Fibroblast of the aortic adventitia (primary cell): ENCODE data around the gene RASL10A. TPM values are rescaled to one million over a fixed set of nuclear protein-coding genes. Genes with fewer than 3 reads are reported as not detected.
A peak's percentile ranks its signal among the peaks of the same experiment; 100 is the strongest.

ENCODE experiments used
- DNase-seq: peaks from one replicate; pipeline ENCODE4 v3.0.0-alpha.2; 2010; ENCODE audit warnings: low read depth
- H3K4me3 ChIP-seq: 2 replicates; pipeline ENCODE4 v1.5.1; 2011; ENCODE audit warnings: low read depth, mild to moderate bottlenecking, control low read depth, low read length, moderate library complexity
- total RNA-seq: library from RNA; depleted of rRNA; stranded (reverse); fragments of >200 nt; gene quantifications from 2 replicates; pipeline ENCODE4 v1.2.3, GENCODE V29; 2012; ENCODE audit warnings: low replicate concordance
- TF ChIP-seq, protein P1 (sequence below): IDR thresholded peaks from 2 replicates; pipeline ENCODE4 v1.5.1; 2011; ENCODE audit warnings: mild to moderate bottlenecking, low read length, control low read depth, inconsistent platforms; ENCODE audit not compliant: insufficient read depth

The RASL10A gene
- total RNA-seq, 1 donor, result not detected

DNA sequence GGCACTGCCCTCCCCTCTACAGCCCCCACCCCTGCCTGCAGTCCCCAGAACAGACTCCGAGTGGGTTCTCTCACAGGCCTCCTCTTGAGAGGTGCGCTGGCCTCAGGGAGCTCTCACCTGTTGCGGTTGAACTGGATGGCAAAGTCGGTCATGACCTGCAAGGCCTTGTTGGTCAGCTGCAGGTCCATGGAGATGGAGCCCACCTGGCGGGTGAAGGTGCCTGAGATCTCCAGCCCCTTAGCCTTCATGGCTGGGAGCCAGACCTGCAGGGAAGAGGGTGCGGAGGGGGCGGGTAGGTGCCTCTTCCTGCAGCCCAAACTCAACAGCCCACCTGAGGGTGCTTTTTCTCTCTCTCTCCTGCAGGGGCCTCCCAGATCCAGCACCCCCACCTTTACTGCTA is 18.7 kb upstream of the RASL10A start:
- DNase-seq, result no peak
- TF ChIP-seq, protein P1, sequence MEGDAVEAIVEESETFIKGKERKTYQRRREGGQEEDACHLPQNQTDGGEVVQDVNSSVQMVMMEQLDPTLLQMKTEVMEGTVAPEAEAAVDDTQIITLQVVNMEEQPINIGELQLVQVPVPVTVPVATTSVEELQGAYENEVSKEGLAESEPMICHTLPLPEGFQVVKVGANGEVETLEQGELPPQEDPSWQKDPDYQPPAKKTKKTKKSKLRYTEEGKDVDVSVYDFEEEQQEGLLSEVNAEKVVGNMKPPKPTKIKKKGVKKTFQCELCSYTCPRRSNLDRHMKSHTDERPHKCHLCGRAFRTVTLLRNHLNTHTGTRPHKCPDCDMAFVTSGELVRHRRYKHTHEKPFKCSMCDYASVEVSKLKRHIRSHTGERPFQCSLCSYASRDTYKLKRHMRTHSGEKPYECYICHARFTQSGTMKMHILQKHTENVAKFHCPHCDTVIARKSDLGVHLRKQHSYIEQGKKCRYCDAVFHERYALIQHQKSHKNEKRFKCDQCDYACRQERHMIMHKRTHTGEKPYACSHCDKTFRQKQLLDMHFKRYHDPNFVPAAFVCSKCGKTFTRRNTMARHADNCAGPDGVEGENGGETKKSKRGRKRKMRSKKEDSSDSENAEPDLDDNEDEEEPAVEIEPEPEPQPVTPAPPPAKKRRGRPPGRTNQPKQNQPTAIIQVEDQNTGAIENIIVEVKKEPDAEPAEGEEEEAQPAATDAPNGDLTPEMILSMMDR, result no peak
- H3K4me3 ChIP-seq, result no peak overlapping the region

- TF ChIP-seq, protein P1, result no peak
- no peak for DNase-seq
- H3K4me3 ChIP-seq, result no peak overlapping the region
Observed at GRCh38 chr22:29332886-29333496, 17.5 kb upstream of the RASL10A start.

DNA sequence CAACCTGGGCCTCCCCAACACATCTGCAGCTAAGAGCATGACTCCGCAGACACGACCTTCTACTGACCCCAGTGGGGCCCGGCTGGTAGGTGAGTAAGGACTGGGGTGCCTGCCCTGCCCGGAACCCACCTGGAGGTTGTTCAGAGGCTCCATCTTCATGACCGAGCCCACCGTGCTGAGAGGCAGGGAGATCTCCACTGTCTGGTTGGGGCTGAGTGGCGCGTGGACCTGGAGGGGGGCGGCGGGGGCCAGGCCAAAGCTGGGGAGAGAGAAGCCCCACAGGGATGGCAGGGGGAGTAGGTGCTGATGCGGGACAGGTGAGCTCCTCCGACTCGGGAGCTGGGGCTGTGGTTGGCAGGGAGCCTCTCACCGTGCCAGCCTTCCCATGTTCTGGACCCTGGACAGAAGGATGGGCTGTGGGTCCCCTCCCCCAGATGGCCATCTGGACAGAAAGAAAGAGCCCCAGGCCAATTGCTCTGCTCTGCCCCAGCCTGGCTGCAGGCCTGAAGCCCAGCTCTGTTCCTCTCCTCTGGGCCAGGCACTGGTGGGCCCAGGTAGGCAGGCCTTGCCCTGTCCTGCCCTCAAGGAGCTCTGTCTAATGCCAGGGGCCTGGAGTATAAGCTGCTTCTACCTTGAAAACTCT is 16.3 kb upstream of the RASL10A start:
- no peak overlapping the region for H3K4me3 ChIP-seq
- TF ChIP-seq, protein P1, result no peak
- no peak for DNase-seq

- TF ChIP-seq, protein P1, result no peak
- no peak for DNase-seq
- no peak overlapping the region for H3K4me3 ChIP-seq
Observed at GRCh38 chr22:29331213-29331612, 15.7 kb upstream of the RASL10A start.

GRCh38 chr22:29330753-29331152 is 15.3 kb upstream of the RASL10A start:
- TF ChIP-seq, protein P1, result no peak

DNA sequence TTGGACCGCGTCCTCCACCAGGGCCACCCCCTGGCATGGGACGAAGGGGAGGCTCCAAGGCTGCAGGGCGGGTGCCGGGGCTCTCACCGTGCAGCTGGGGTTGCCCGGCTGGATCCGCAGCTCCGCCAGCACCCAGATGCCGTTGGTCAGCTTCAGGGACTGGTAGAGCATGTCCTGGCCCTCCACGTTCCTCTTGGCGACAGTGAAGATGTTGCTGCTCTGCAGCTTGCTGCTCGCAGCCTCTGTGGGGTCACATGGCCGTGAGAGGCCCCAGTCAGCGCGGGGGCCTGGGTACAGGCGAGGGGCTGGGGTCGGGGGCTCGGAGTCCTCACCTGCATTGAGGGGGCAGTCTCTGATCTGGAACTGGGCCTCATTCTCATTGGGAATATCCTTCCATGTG is 14.8 kb upstream of the RASL10A start:
- TF ChIP-seq, protein P1, result no peak
- H3K4me3 ChIP-seq, result no peak overlapping the region
- no peak for DNase-seq

More at GRCh38 chr22:29330753-29331152, 15.3 kb upstream of the RASL10A start:
- no peak overlapping the region for H3K4me3 ChIP-seq
- peak; percentile 48 for DNase-seq

DNA sequence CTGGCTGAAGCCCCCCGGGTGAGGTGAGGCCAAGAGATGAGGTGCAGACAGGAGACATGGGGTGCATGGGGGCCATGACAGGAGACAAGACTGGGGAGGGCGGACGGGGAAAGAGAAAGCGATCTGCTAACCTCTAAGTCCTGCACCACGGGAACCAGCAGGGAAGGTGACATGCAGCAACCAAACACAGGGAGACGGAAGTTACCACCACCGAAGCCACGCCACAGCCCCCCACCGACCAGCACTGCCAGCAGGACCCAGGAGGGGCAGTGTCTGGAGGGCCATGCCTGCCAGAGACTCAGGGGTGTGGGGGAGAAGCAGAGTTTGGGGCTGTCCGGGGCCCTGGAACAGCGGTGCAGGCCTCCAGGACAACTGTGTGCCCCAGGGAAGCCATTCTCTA is 14.1 kb upstream of the RASL10A start:
- TF ChIP-seq, protein P1, result no peak
- DNase-seq, result no peak
- H3K4me3 ChIP-seq, result no peak overlapping the region
